SU-DHL-6 (cell line): Measurements from ENCODE around the gene IGLL5.

Source experiments
- H2AFZ ChIP-seq: fragments of 200-600 bp; sonication (generic); 2 replicates; pipeline ENCODE4 v1.6.1; 2014; ENCODE audit warnings: low read depth, mild to moderate bottlenecking, moderate library complexity, mixed read lengths, antibody characterized with exemption, low read length; ENCODE audit not compliant: severe bottlenecking
- H3F3A ChIP-seq: fragments of 200-600 bp; shearing (Covaris generic); 2 replicates; pipeline ENCODE4 v1.6.0; 2016; ENCODE audit warnings: antibody characterized with exemption, mild to moderate bottlenecking; ENCODE audit not compliant: insufficient read depth
- H3K27ac ChIP-seq: fragments of 200-600 bp; sonication (generic); 2 replicates; pipeline ENCODE4 v1.5.1; 2016; ENCODE audit warnings: low read depth, mild to moderate bottlenecking, low read length, moderate library complexity, mixed read lengths
- H3K27me3 ChIP-seq: fragments of 200-600 bp; sonication (generic), shearing (Covaris generic); 2 replicates; pipeline ENCODE4 v1.6.0; 2014; ENCODE audit warnings: mild to moderate bottlenecking, low read length
- H3K36me3 ChIP-seq: fragments of 200-600 bp; sonication (generic); 2 replicates; pipeline ENCODE4 v1.6.1; 2014; ENCODE audit warnings: mild to moderate bottlenecking, low read length, mixed read lengths
- H3K4me2 ChIP-seq: fragments of 300-600, 200-600 bp; shearing (Covaris generic), sonication (generic); 2 replicates; pipeline ENCODE4 v1.6.0; 2014; ENCODE audit warnings: low read length, low read depth, mild to moderate bottlenecking; ENCODE audit not compliant: poor library complexity, severe bottlenecking
- H3K4me3 ChIP-seq: fragments of 200-600 bp; sonication (generic); 2 replicates; pipeline ENCODE4 v1.5.1; 2014; ENCODE audit warnings: antibody characterized with exemption, low read length, mild to moderate bottlenecking, mixed read lengths; ENCODE audit not compliant: insufficient read depth, poor library complexity, severe bottlenecking
- H3K79me2 ChIP-seq: fragments of 200-600 bp; sonication (generic); 2 replicates; pipeline ENCODE4 v1.6.1; 2014; ENCODE audit warnings: mild to moderate bottlenecking, low read length, moderate library complexity; ENCODE audit not compliant: insufficient read depth
- H3K9ac ChIP-seq: fragments of 200-600 bp; sonication (generic); 2 replicates; pipeline ENCODE4 v1.7.0; 2014; ENCODE audit warnings: mild to moderate bottlenecking, low read length
- H3K9me2 ChIP-seq: fragments of 200-600 bp; sonication (generic); replicated peaks from 2 replicates; pipeline ENCODE4 v1.6.1; 2014; ENCODE audit warnings: low read length; ENCODE audit not compliant: insufficient read depth
- H3K9me3 ChIP-seq: fragments of 200-600 bp; sonication (generic); 2 replicates; pipeline ENCODE4 v1.6.1; 2014; ENCODE audit warnings: low read length, mixed read lengths; ENCODE audit not compliant: insufficient read depth
- H4K20me1 ChIP-seq: fragments of 200-600 bp; sonication (generic); 2 replicates; pipeline ENCODE4 v1.6.1; 2014; ENCODE audit warnings: low read depth, mild to moderate bottlenecking, antibody characterized with exemption, low read length, moderate library complexity, mixed read lengths
- EZH2phosphoT487 ChIP-seq: fragments of 200-600 bp; sonication (generic), shearing (Covaris generic); conservative IDR thresholded peaks from 2 replicates; pipeline ENCODE4 v1.6.1; 2018; ENCODE audit warnings: mild to moderate bottlenecking, antibody characterized with exemption, low read length, moderate library complexity, mixed read lengths
- TF ChIP-seq, protein P1 (sequence below): fragments of 200-600 bp; sonication (generic); IDR thresholded peaks from one replicate; pipeline ENCODE4 v1.5.1; 2017; ENCODE audit warnings: antibody characterized with exemption, mild to moderate bottlenecking, low read length, moderate library complexity; ENCODE audit not compliant: insufficient read depth, poor library complexity, severe bottlenecking

Gene IGLL5

GRCh38 chr22:22892096-22893052 lies 4.8 kb downstream of the IGLL5 start:
- Histone ChIP-seq H3K36me3 (peaks cover 59% of the 10 kb centered on the region), H3K79me2 (peaks cover 100% of the 10 kb centered on the region)
- TF ChIP-seq, protein P1, sequence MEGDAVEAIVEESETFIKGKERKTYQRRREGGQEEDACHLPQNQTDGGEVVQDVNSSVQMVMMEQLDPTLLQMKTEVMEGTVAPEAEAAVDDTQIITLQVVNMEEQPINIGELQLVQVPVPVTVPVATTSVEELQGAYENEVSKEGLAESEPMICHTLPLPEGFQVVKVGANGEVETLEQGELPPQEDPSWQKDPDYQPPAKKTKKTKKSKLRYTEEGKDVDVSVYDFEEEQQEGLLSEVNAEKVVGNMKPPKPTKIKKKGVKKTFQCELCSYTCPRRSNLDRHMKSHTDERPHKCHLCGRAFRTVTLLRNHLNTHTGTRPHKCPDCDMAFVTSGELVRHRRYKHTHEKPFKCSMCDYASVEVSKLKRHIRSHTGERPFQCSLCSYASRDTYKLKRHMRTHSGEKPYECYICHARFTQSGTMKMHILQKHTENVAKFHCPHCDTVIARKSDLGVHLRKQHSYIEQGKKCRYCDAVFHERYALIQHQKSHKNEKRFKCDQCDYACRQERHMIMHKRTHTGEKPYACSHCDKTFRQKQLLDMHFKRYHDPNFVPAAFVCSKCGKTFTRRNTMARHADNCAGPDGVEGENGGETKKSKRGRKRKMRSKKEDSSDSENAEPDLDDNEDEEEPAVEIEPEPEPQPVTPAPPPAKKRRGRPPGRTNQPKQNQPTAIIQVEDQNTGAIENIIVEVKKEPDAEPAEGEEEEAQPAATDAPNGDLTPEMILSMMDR = no peak
- no peak for TF ChIP-seq EZH2phosphoT487

GRCh38 chr22:22893077-22893805 lies 5.6 kb downstream of the IGLL5 start:
- H3K79me2 ChIP-seq = peaks cover 100% of the 10 kb centered on the region
- H4K20me1 ChIP-seq = no peaks in the 10 kb centered on the region
- H3K4me2 ChIP-seq = peak overlapping the region; percentile 97
- peak overlapping the region; percentile 98 for H3K27ac ChIP-seq
- peak overlapping the region; percentile 70 for H3K4me3 ChIP-seq
- no peaks in the 10 kb centered on the region for H3K9me3 ChIP-seq
- H3K27me3 ChIP-seq = no peaks in the 10 kb centered on the region
- H3K9ac ChIP-seq = peak overlapping the region; percentile 95
- H3K9me2 ChIP-seq = no peaks in the 10 kb centered on the region
- peaks cover 98% of the 10 kb centered on the region for H3F3A ChIP-seq
- no peak overlapping the region for H2AFZ ChIP-seq
- H3K36me3 ChIP-seq = peaks cover 59% of the 10 kb centered on the region
- TF ChIP-seq, protein P1 = no peak
- no peak for TF ChIP-seq EZH2phosphoT487

More at GRCh38 chr22:22892096-22893052, 4.8 kb downstream of the IGLL5 start:
- no peaks in the 10 kb centered on the region for H3K27me3 ChIP-seq
- H3K9me3 ChIP-seq = no peaks in the 10 kb centered on the region
- peak overlapping the region; percentile 98 for H3K27ac ChIP-seq
- H3F3A ChIP-seq = peaks cover 89% of the 10 kb centered on the region
- peak overlapping the region; percentile 97 for H3K4me2 ChIP-seq
- H3K9ac ChIP-seq = peak overlapping the region; percentile 95
- no peaks in the 10 kb centered on the region for H4K20me1 ChIP-seq
- H3K4me3 ChIP-seq = peak overlapping the region; percentile 70
- no peak overlapping the region for H2AFZ ChIP-seq
- no peaks in the 10 kb centered on the region for H3K9me2 ChIP-seq

GRCh38 chr22:22893891-22894739 lies 6.5 kb downstream of the IGLL5 start:
- Histone ChIP-seq H3F3A (peaks cover 100% of the 10 kb centered on the region), H3K9ac (peak overlapping the region; percentile 95), H3K79me2 (peaks cover 100% of the 10 kb centered on the region), H3K4me3 (peak overlapping the region; percentile 70), H3K9me3 (no peaks in the 10 kb centered on the region), H3K9me2 (no peaks in the 10 kb centered on the region), H4K20me1 (no peaks in the 10 kb centered on the region), H3K27me3 (no peaks in the 10 kb centered on the region), H3K4me2 (peak overlapping the region; percentile 97), H3K27ac (peak overlapping the region; percentile 98), H3K36me3 (peaks cover 50% of the 10 kb centered on the region), H2AFZ (no peak overlapping the region)
- TF ChIP-seq, protein P1 = no peak
- no peak for TF ChIP-seq EZH2phosphoT487
